IPS-20b (cell line): Measurements from ENCODE around the gene MYRFL.
"Not testable (repeated sequence)": the region's sequence is repeated elsewhere in the genome, so short reads cannot be mapped to it uniquely, and the experiment has no call there.

Source experiments
- H3K27ac ChIP-seq: one replicate; pipeline ENCODE4 v1.5.1; 2013; ENCODE audit warnings: low read length
- H3K27me3 ChIP-seq: 2 replicates; pipeline ENCODE4 v1.6.1; 2013; ENCODE audit warnings: mild to moderate bottlenecking, low read length, inconsistent platforms; ENCODE audit not compliant: insufficient read depth
- H3K36me3 ChIP-seq: 2 replicates; pipeline ENCODE4 v1.6.1; 2013; ENCODE audit warnings: low read depth, mild to moderate bottlenecking, inconsistent platforms, low read length, moderate library complexity; ENCODE audit not compliant: insufficient read depth
- H3K4me1 ChIP-seq: 2 replicates; pipeline ENCODE4 v1.6.1; 2013; ENCODE audit warnings: mild to moderate bottlenecking, control low read depth, inconsistent platforms, low read length, moderate library complexity; ENCODE audit not compliant: insufficient read depth
- H3K4me3 ChIP-seq: 2 replicates; pipeline ENCODE4 v1.5.1; 2013; ENCODE audit warnings: mild to moderate bottlenecking, low read length, inconsistent platforms
- H3K9ac ChIP-seq: 2 replicates; pipeline ENCODE4 v1.6.1; 2013; ENCODE audit warnings: low read depth, mild to moderate bottlenecking, inconsistent platforms, low read length, moderate library complexity
- H3K9me3 ChIP-seq: 2 replicates; pipeline ENCODE4 v1.6.1; 2013; ENCODE audit warnings: mild to moderate bottlenecking, low read depth, low read length, inconsistent platforms; ENCODE audit not compliant: insufficient read depth

The MYRFL gene

GRCh38 chr12:69844836-69845235 is 19.8 kb downstream of the MYRFL start:
- H3K4me3 ChIP-seq = no peak overlapping the region
- no peaks in the 10 kb centered on the region for H3K9me3 ChIP-seq
- H3K9ac ChIP-seq = no peak overlapping the region
- H3K4me1 ChIP-seq = no peaks in the 10 kb centered on the region; the same call in 1 of the 2 replicates
- H3K27me3 ChIP-seq = no peaks in the 10 kb centered on the region
- no peak overlapping the region for H3K27ac ChIP-seq
- H3K36me3 ChIP-seq = no peaks in the 10 kb centered on the region

- Histone ChIP-seq H3K4me1 (no peaks in the 10 kb centered on the region; the same call in 1 of the 2 replicates), H3K27ac (no peak overlapping the region), H3K27me3 (no peaks in the 10 kb centered on the region), H3K9ac (no peak overlapping the region), H3K9me3 (no peaks in the 10 kb centered on the region), H3K4me3 (no peak overlapping the region), H3K36me3 (no peaks in the 10 kb centered on the region)
These were observed 21.9 kb downstream of the MYRFL start for GRCh38 chr12:69846976-69847375.

GRCh38 chr12:69851976-69852375 is 26.9 kb downstream of the MYRFL start:
- Histone ChIP-seq H3K27me3 (no peaks in the 10 kb centered on the region), H3K4me1 (no peaks in the 10 kb centered on the region; the same call in 1 of the 2 replicates)

GRCh38 chr12:69853176-69853961 is 28.3 kb downstream of the MYRFL start:
- H3K27ac ChIP-seq, H3K9ac ChIP-seq, H3K9me3 ChIP-seq, H3K36me3 ChIP-seq, H3K4me1 ChIP-seq, H3K4me3 ChIP-seq, H3K27me3 ChIP-seq: not testable (repeated sequence)

More at GRCh38 chr12:69851976-69852375, 26.9 kb downstream of the MYRFL start:
- Histone ChIP-seq H3K27ac (no peak overlapping the region), H3K4me3 (no peak overlapping the region), H3K36me3 (no peaks in the 10 kb centered on the region), H3K9ac (no peak overlapping the region), H3K9me3 (peaks cover 6% of the 10 kb centered on the region; the same call in 1 of the 2 replicates)

GRCh38 chr12:69866698-69867097 is 41.7 kb downstream of the MYRFL start:
- no peak overlapping the region for H3K9ac ChIP-seq
- no peaks in the 10 kb centered on the region for H3K27me3 ChIP-seq
- no peaks in the 10 kb centered on the region for H3K36me3 ChIP-seq
- no peak overlapping the region for H3K27ac ChIP-seq
- no peaks in the 10 kb centered on the region for H3K4me1 ChIP-seq
- no peak overlapping the region for H3K4me3 ChIP-seq
- H3K9me3 ChIP-seq = no peaks in the 10 kb centered on the region

GRCh38 chr12:69868695-69869094 is 43.7 kb downstream of the MYRFL start:
- no peak overlapping the region for H3K27ac ChIP-seq
- no peaks in the 10 kb centered on the region for H3K36me3 ChIP-seq
- H3K9ac ChIP-seq = no peak overlapping the region
- no peaks in the 10 kb centered on the region for H3K27me3 ChIP-seq
- H3K9me3 ChIP-seq = no peaks in the 10 kb centered on the region
- H3K4me3 ChIP-seq = no peak overlapping the region
- no peaks in the 10 kb centered on the region for H3K4me1 ChIP-seq

GRCh38 chr12:69872804-69873203 is 47.8 kb downstream of the MYRFL start:
- Histone ChIP-seq H3K9me3 (no peaks in the 10 kb centered on the region), H3K36me3 (no peaks in the 10 kb centered on the region), H3K9ac (no peak overlapping the region), H3K27me3 (no peaks in the 10 kb centered on the region), H3K4me1 (no peaks in the 10 kb centered on the region; the same call in 1 of the 2 replicates), H3K27ac (no peak overlapping the region), H3K4me3 (no peak overlapping the region)

- H3K27me3 ChIP-seq = no peaks in the 10 kb centered on the region
- no peaks in the 10 kb centered on the region for H3K9me3 ChIP-seq
- H3K4me1 ChIP-seq = no peaks in the 10 kb centered on the region; the same call in 1 of the 2 replicates
- no peaks in the 10 kb centered on the region for H3K36me3 ChIP-seq
- H3K27ac ChIP-seq = no peak overlapping the region
- no peak overlapping the region for H3K4me3 ChIP-seq
- no peak overlapping the region for H3K9ac ChIP-seq
These were observed 48.4 kb downstream of the MYRFL start for GRCh38 chr12:69873429-69873828.

- Histone ChIP-seq H3K9me3 (no peaks in the 10 kb centered on the region), H3K4me1 (no peaks in the 10 kb centered on the region; the same call in 1 of the 2 replicates), H3K9ac (no peak overlapping the region), H3K4me3 (no peak overlapping the region), H3K27me3 (no peaks in the 10 kb centered on the region), H3K27ac (no peak overlapping the region), H3K36me3 (no peaks in the 10 kb centered on the region)
These were observed 49.6 kb downstream of the MYRFL start for GRCh38 chr12:69874606-69875005.

GRCh38 chr12:69875416-69875935 is 50.4 kb downstream of the MYRFL start:
- Histone ChIP-seq H3K4me1 (peaks cover 3% of the 10 kb centered on the region; the same call in 1 of the 2 replicates), H3K9ac (no peak overlapping the region), H3K27ac (no peak overlapping the region), H3K36me3 (no peaks in the 10 kb centered on the region), H3K9me3 (no peaks in the 10 kb centered on the region), H3K4me3 (no peak overlapping the region), H3K27me3 (no peaks in the 10 kb centered on the region)

GRCh38 chr12:69879007-69879960 is 54.3 kb downstream of the MYRFL start:
- Histone ChIP-seq H3K4me1 (peaks cover 3% of the 10 kb centered on the region; the same call in 1 of the 2 replicates), H3K4me3 (no peak overlapping the region), H3K27me3 (no peaks in the 10 kb centered on the region), H3K9me3 (no peaks in the 10 kb centered on the region), H3K27ac (no peak overlapping the region), H3K9ac (no peak overlapping the region), H3K36me3 (no peaks in the 10 kb centered on the region)
